ENCODE results near the gene STAB2. TPM values are rescaled to one million over a fixed set of nuclear protein-coding genes. Genes with fewer than 3 reads are reported as not detected.

The STAB2 gene
- total and polyA plus RNA-seq, 2 donors (not counting 1 experiment from before 2014, with no cell fraction given), result not detected

- no peak for ATAC-seq (ENCODE audit: low read depth)
- no peak overlapping the region for H3K27ac Mint-ChIP-seq
- H3K27me3 Mint-ChIP-seq, result no peaks in the 10 kb centered on the region
Measured at GRCh38 chr12:103725398-103725797, 138.3 kb downstream of the STAB2 start.

DNA sequence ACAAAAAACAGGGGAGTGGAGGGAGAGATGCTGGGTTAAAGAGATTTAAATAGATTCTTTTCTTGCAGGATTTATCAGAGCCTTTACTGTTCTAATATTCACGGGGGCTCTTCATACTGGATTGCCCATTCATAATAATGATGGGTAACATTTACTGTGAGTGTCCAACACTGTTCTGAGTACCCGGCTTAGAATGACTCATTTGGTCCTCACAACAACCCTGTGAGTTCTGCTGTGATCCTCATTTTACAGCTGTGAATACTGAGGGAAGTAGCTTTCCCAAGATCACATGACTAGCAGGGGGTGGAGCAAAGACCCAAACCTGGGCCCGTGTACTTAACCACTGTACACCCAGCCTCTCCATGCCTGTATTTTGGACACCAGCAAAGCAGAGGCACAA, 140.6 kb downstream of the STAB2 start:
- Histone ChIP-seq H3K36me3 (replicated peaks in 1 of 2; ENCODE audit: control extremely low read depth in 1 of 2, control insufficient read depth in 1 of 2, extremely low read depth in 1 of 2, insufficient read depth in 2 of 2, low read length in 1 of 2) (no peaks in the 10 kb centered on the region), H3K79me2 (ENCODE audit: control insufficient read depth, insufficient read depth, low read length) (no peaks in the 10 kb centered on the region), H3K4me2 (replicated peaks; ENCODE audit: low read depth, low read length, poor library complexity, severe bottlenecking) (no peak overlapping the region), H3K4me1 (ENCODE audit: control insufficient read depth in 2 of 2, insufficient read depth in 2 of 2, low read length in 2 of 2) (no peaks in the 10 kb centered on the region), H3K9ac (ENCODE audit: low read length) (no peak overlapping the region), H3K27ac (ENCODE audit: low read length in 2 of 2) (no peak overlapping the region), H4K20me1 (ENCODE audit: control insufficient read depth, insufficient read depth, low read length, poor library complexity, severe bottlenecking) (no peaks in the 10 kb centered on the region), H3K9me3 (ENCODE audit: control extremely low read depth in 1 of 3, control insufficient read depth in 2 of 3, insufficient read depth in 1 of 3, low read length in 2 of 3) (peaks cover 0 to 6% (median 6%) of the 10 kb centered on the region in 3 donors), H3K4me3 (ENCODE audit: control extremely low read depth in 1 of 5, extremely low read depth in 1 of 5, insufficient read depth in 1 of 5, low read depth in 2 of 5, low read length in 4 of 5) (no peak overlapping the region), H2AFZ (ENCODE audit: insufficient read depth, low read depth, low read length, poor library complexity, severe bottlenecking) (no peak overlapping the region), H3K27me3 (replicated peaks in 1 of 4; ENCODE audit: control extremely low read depth in 1 of 4, control insufficient read depth in 3 of 4, insufficient read depth in 4 of 4, low read length in 3 of 4) (peaks cover 0 to 3% (median 0%) of the 10 kb centered on the region in 4 experiments)
- ATAC-seq (ENCODE audit: low read depth) (no peak), DNase-seq (no peak)
- H3K4me3 Mint-ChIP-seq, result no peak overlapping the region
- WGBS (ENCODE audit: insufficient coverage), result 100% methylated on average over 1 of the region's 3 CpGs
- H3K9me3 Mint-ChIP-seq (ENCODE audit: insufficient read depth), result peaks cover 5% of the 10 kb centered on the region
- intact Hi-C loops (cut with micrococcal nuclease), result no loop called here
- no peak overlapping the region for H3K27ac Mint-ChIP-seq
- ChIA-PET CTCF (no interaction called here), POLR2A (no interaction called here)
- TF ChIP-seq EZH2 (IDR thresholded peaks at IDR 0.05; ENCODE audit: borderline replicate concordance, insufficient read depth, low read depth, low read length, poor library complexity, severe bottlenecking), result no peak
- TF ChIP-seq, protein P1, sequence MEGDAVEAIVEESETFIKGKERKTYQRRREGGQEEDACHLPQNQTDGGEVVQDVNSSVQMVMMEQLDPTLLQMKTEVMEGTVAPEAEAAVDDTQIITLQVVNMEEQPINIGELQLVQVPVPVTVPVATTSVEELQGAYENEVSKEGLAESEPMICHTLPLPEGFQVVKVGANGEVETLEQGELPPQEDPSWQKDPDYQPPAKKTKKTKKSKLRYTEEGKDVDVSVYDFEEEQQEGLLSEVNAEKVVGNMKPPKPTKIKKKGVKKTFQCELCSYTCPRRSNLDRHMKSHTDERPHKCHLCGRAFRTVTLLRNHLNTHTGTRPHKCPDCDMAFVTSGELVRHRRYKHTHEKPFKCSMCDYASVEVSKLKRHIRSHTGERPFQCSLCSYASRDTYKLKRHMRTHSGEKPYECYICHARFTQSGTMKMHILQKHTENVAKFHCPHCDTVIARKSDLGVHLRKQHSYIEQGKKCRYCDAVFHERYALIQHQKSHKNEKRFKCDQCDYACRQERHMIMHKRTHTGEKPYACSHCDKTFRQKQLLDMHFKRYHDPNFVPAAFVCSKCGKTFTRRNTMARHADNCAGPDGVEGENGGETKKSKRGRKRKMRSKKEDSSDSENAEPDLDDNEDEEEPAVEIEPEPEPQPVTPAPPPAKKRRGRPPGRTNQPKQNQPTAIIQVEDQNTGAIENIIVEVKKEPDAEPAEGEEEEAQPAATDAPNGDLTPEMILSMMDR (IDR thresholded peaks at IDR 0.05), result no peak
- peaks cover 3% of the 10 kb centered on the region for H3K27me3 Mint-ChIP-seq
- no peaks in the 10 kb centered on the region for H3K4me1 Mint-ChIP-seq

More at GRCh38 chr12:103725398-103725797, 138.3 kb downstream of the STAB2 start:
- no peaks in the 10 kb centered on the region for H4K20me1 ChIP-seq (ENCODE audit: control insufficient read depth, insufficient read depth, low read length, poor library complexity, severe bottlenecking)
- no peak overlapping the region for H3K4me3 ChIP-seq (ENCODE audit: control extremely low read depth in 1 of 5, extremely low read depth in 1 of 5, insufficient read depth in 1 of 5, low read depth in 2 of 5, low read length in 4 of 5)
- POLR2A ChIA-PET, result no interaction called here
- no peaks in the 10 kb centered on the region for H3K36me3 ChIP-seq (replicated peaks in 1 of 2; ENCODE audit: control extremely low read depth in 1 of 2, control insufficient read depth in 1 of 2, extremely low read depth in 1 of 2, insufficient read depth in 2 of 2, low read length in 1 of 2)
- H3K27ac ChIP-seq (ENCODE audit: low read length in 2 of 2), result no peak overlapping the region
- H3K9me3 Mint-ChIP-seq (ENCODE audit: insufficient read depth), result no peaks in the 10 kb centered on the region
- H3K9ac ChIP-seq (ENCODE audit: low read length), result no peak overlapping the region
- H2AFZ ChIP-seq (ENCODE audit: insufficient read depth, low read depth, low read length, poor library complexity, severe bottlenecking), result no peak overlapping the region
- 94% methylated on average over 3 of the region's 8 CpGs for WGBS (ENCODE audit: insufficient coverage)
- no peak for DNase-seq
- no peak for TF ChIP-seq EZH2 (IDR thresholded peaks at IDR 0.05; ENCODE audit: borderline replicate concordance, insufficient read depth, low read depth, low read length, poor library complexity, severe bottlenecking)
- TF ChIP-seq, protein P1 (IDR thresholded peaks at IDR 0.05), result no peak
- no peak overlapping the region for H3K4me2 ChIP-seq (replicated peaks; ENCODE audit: low read depth, low read length, poor library complexity, severe bottlenecking)
- CTCF ChIA-PET, result interaction anchor here (1.0 kb wide), 1 partner anchor 842 kb away, joined by 3 read pairs; no protein-coding TSS in a partner anchor
- no peaks in the 10 kb centered on the region for H3K79me2 ChIP-seq (ENCODE audit: control insufficient read depth, insufficient read depth, low read length)
- no peak overlapping the region for H3K4me3 Mint-ChIP-seq
- H3K9me3 ChIP-seq (ENCODE audit: control extremely low read depth in 1 of 3, control insufficient read depth in 2 of 3, insufficient read depth in 1 of 3, low read length in 2 of 3), result no peaks in the 10 kb centered on the region
- no peaks in the 10 kb centered on the region for H3K4me1 ChIP-seq (ENCODE audit: control insufficient read depth in 2 of 2, insufficient read depth in 2 of 2, low read length in 2 of 2)
- H3K27me3 ChIP-seq (replicated peaks in 1 of 4; ENCODE audit: control extremely low read depth in 1 of 4, control insufficient read depth in 3 of 4, insufficient read depth in 4 of 4, low read length in 3 of 4), result no peaks in the 10 kb centered on the region
- intact Hi-C loops (cut with micrococcal nuclease), result no loop called here
- H3K4me1 Mint-ChIP-seq, result no peaks in the 10 kb centered on the region
